HG03196 (cell line): ENCODE results near the gene TBC1D4.

Source experiments
- ATAC-seq: cut with Tn5 transposase; IDR thresholded peaks from one replicate; pipeline ENCODE4 v1.9.1; 2021; ENCODE audit not compliant: unreplicated experiment

The TBC1D4 gene

GRCh38 chr13:75482070-75482819, at the start of gene TBC1D4:
TSS of gene TBC1D4 (minus strand) at chr13:75482169. CDS start at chr13:75481767, 402 bp downstream.
- peak; percentile 77 for ATAC-seq

GRCh38 chr13:75530549-75530961, 48.6 kb upstream of the TBC1D4 start:
- ATAC-seq, result no peak

GRCh38 chr13:75521956-75522355, 40.0 kb upstream of the TBC1D4 start:
- ATAC-seq, result no peak

- ATAC-seq, result no peak
Measured at GRCh38 chr13:75518439-75519088, 36.6 kb upstream of the TBC1D4 start.

- no peak for ATAC-seq
Measured at GRCh38 chr13:75514080-75514995, 32.4 kb upstream of the TBC1D4 start.

- no peak for ATAC-seq
Measured at GRCh38 chr13:75513271-75513670, 31.3 kb upstream of the TBC1D4 start.

- ATAC-seq, result peak; percentile 90
Measured at GRCh38 chr13:75512253-75512652, 30.3 kb upstream of the TBC1D4 start.

GRCh38 chr13:75511051-75511625, 29.2 kb upstream of the TBC1D4 start:
- no peak for ATAC-seq

- no peak for ATAC-seq
Measured at GRCh38 chr13:75508002-75508548, 26.1 kb upstream of the TBC1D4 start.

GRCh38 chr13:75507027-75508001, 25.3 kb upstream of the TBC1D4 start:
- no peak for ATAC-seq

GRCh38 chr13:75506018-75506417, 24.0 kb upstream of the TBC1D4 start:
- ATAC-seq, result no peak

- ATAC-seq, result peak; percentile 17
Measured at GRCh38 chr13:75505327-75505726, 23.4 kb upstream of the TBC1D4 start.

GRCh38 chr13:75495938-75496337, 14.0 kb upstream of the TBC1D4 start:
- ATAC-seq, result no peak

- ATAC-seq, result no peak
Measured at GRCh38 chr13:75494491-75494890, 12.5 kb upstream of the TBC1D4 start.

- ATAC-seq, result no peak
Measured at GRCh38 chr13:75493156-75493555, 11.2 kb upstream of the TBC1D4 start.

GRCh38 chr13:75492389-75492788, 10.4 kb upstream of the TBC1D4 start:
- no peak for ATAC-seq

- no peak for ATAC-seq
Measured at GRCh38 chr13:75491376-75491775, 9.4 kb upstream of the TBC1D4 start.

GRCh38 chr13:75489502-75490263, 7.7 kb upstream of the TBC1D4 start:
- peak; percentile 78 for ATAC-seq
